Activated CD4-positive, alpha-beta T cell treated with anti-CD3 and anti-CD28 coated beads, Interleukin-2, amount 50 U/mL, for 4 hours (primary cell): ENCODE results near the gene EID2.

Experiments used
- DNase-seq, 2 experiments: peaks; one replicate each; pipeline ENCODE4 v3.0.0-alpha.2; 2020

EID2 gene, protein sequence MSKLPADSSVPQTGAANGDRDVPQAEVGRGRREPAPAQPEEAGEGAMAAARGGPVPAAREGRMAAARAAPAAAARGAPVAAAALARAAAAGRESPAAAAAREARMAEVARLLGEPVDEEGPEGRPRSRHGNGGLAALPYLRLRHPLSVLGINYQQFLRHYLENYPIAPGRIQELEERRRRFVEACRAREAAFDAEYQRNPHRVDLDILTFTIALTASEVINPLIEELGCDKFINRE

DNA sequence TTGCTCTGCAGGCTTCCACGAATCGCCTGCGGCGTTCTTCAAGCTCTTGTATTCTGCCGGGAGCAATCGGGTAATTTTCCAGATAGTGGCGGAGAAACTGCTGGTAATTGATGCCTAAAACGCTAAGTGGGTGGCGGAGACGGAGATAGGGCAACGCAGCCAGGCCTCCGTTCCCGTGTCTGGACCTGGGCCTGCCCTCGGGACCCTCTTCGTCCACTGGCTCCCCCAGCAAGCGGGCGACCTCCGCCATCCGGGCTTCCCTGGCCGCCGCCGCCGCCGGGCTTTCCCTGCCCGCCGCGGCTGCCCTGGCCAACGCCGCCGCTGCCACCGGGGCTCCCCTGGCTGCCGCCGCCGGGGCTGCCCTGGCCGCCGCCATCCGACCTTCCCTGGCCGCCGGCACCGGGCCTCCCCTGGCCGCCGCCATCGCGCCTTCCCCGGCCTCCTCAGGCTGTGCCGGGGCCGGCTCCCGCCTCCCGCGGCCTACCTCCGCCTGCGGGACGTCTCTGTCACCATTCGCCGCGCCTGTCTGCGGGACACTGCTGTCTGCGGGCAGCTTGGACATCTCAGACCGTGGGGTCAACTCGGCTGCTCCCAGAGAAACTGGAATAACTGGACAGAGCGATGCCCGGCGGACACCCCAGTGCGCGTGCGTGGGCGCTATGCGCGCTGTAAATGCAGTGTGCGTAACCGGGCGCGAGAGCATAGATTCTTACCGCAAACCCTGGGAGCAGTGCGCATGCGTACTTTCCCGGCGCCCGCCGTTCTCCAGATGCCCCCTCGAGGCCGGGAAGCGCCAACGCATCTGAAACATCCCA is at the start of gene EID2:
TSS of gene EID2 (minus strand) at position 644 of the 815 bp plus-strand sequence. CDS start at position 562, 82 bp downstream.
- peak; percentile 91 to 93 for DNase-seq

DNA sequence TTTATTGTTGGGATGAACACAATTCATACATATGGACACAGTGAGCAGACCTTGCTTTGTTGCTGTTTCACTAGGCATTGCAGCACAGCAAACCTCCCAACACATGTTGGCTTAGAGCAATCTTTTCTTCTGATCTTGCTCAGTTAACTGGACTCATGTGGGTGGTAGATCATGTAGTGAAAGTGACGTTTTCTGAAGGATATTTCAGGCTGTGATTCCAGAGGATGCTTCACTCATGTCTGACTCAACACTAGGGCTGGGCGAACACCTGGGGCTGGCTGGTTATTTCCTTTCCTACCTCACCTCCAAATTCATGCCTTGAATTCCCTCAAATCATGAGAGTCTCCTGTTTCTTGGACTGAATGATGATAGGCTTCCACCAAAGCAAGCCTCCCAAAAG is 48.1 kb upstream of the EID2 start:
- no peak for DNase-seq

DNA sequence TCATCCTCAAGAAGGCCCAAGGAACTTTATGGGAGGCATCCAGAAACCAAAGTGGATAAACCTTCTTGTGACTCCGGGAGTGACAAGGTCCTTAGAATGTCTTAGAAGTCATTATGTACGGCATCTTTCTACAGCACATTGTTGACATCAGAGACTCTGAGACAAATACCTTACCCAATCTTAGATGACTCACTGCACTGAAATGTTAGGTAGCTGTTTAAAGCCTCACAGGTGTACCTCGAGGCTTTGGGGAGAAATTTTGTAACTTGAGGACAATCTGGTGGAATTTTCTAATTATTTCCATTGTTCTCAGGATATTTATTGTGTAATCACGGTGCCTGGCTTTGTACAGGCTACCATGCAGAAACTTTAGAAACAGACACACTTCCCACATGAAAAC is 47.5 kb upstream of the EID2 start:
- DNase-seq, result no peak

DNA sequence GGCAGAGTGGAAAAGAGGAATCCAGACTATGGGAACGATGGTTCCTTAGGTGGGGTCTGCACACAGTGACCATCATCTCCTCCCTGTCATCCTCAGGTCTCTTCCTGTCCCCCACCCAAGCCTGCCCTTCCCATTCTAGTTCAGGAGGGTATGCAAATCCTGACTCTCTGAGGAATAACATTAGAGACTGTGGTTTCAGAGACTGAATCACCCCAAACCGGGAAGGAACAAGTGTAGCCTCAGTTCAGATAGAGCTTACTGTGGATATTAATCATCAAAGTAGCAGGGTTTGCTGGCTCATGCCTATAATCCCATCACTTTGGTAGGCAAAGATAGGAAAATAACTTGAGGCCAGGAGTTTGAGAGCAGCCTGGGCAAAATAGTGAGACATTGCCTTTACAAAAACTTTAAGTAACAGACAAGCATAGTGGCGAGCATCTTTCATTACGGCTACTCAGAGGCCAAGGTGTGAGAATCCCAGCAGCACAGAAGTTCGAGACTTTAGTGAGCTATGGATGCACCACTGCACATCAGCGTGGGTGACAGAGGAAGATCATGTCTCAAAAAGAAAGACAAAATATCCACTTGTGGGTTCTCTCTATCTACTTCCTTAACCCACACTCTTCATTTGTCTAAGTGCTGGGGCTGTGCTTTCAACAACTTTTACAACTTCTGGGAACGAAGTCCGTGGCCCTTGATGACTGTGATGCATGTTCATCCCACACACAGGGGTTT is 43.1 kb upstream of the EID2 start:
- no peak for DNase-seq

DNA sequence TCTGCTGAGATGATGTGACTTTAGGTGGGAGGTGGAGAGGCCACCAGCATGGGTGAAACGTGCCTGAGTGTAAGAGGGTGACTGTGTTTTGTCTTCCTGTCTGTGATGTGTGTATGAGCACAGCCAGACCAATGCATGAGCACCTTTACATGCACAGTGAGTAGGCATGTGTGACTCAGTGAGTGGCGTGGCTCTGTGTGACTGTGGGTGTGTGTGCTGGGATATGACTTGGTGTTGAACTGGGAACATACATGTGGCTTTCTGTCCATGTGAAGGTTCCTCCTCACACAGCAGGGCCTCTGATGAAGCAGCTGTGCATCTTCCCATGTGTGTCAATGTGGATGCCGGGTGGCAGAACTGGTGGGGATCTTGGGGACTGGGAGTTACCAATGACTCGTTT is 42.5 kb upstream of the EID2 start:
- DNase-seq, result no peak

DNA sequence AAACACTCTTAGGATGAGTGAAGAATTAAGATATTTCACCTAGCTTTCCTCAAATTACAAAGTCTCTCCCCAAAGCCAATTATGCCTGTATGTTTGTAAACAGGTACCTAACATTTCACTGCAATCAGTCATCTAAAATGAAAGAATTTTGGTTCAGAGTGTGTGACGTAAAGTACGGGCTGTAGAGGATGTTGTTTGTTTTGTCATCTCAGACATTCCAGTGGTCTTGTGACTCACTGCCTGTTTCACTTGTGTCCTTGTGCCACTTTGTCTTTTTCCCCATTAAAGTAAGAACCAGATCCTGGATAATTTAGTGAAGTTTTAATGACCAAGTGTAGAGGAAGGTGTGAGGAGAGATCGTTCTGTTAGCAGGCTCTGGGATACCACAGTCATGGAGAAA is 28.6 kb upstream of the EID2 start:
- no peak for DNase-seq

DNA sequence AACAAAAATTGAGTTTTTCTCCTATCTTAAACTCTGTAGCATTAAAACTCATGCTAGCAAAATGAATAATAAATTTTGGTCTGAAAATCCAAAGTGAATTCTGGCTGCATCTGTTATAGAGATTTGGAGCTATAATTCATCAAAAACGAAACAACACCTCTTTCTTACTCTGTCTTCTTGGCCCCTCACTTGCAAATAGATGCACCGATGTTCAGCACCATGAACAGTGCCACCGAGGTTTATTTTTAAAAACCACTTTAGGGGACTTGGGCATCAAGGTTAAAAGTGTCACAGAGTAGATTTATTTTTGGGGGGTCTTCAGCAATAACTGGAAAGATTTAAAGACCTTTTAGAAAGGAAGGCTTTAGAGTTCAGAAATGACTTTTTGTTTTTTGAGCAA is 26.1 kb upstream of the EID2 start:
- DNase-seq, result no peak

DNA sequence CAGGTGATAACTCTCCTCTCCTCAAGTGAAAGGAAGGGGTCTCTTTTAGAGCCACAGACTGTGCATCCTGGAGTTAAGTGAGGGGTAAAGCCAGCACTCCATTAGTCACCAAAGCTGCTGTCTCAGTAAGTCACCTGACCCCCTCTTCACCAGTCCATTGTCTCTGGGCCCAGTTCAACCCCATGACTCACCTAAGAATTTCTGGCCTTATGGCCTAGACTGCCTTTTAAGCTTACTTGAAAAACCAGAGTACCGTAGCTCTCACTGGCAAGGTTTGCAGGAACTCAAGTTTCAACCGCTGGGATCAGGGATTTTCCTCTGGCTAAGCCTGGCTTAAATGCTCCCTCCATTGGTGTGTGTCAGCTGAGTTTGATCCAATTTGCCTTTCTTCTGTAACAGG is 23.4 kb upstream of the EID2 start:
- DNase-seq, result no peak

DNA sequence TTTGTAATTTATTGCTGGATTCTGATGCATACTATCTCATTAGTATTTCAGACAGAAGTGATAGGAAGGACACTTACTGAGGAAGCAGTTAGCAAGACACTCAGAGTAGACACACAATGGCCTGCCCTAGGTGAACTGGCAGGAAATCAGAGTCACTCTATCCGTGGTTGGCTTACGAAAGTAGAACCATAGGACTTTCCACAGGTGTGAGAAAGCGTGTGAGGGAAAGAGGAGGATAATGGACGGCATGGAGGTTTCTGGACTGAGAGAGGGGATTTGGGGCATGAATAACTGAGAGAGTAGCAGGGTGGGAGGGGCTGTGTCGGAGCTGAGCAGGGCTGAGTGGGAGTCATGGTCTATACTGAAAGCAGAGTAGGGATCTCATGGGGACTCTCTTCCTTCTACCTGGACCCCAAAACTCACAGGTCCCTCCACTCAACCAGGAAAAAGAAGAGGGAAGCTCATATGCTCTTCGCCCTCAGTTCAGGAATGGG is 18.7 kb upstream of the EID2 start:
- DNase-seq, result peak in 1 of 2 experiments; percentile 14

DNA sequence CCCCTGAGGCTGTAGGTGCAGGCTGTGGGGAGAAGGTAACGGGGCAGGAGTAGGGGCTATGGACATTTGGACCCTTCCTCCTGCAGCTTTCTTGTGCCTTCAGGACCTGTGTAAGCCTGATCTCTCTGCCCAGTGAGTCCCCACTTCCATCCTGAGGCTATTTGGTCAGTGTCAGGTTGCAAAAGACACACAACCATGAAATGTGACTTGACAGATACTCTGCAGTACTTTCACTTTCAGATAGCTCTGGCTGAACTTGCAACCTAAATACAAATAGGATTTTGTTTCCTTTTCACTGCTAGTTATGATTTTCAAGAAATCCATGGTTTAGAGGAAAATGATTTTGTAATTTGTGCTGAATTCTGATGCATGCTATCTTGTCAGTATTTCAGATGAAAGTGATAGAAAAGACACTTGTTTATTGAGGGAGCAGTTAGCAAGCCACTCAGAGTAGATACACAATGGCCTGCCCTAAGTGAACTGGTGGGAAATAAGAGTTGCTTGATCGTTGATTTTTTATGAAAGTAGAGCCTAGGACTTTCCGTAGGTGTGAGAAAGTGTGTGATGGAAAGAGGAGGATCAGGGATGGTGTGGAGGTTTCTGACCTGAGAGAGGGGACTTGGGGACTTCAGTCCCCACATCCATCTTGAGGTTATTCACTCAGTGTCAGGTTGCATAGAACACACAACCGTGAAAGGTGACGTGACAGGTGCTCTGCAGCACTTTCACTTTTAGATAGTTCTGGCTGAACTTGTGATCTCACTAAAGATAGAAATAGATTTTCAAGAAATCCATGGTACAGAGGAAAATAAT is 18.1 kb upstream of the EID2 start:
- peak; percentile 15 to 29 for DNase-seq

DNA sequence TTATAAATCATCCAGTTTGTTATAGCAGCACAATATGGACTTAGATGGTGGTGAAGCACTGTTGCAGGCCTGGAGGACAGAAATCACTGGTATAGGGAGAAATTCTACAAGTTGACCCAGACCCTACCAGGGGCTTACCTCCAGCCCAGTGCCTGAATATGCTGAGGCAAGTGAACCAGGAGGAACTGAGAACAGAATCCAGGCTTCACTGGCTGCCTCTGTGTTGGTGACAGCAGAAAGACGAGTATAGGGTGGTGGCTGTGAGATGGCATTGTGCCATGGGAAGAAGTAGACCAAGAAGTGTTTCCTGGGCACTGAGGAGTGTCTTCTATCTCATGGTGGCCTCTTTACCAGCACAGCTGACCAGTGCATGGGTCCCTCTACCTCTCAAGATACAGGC is 15.9 kb upstream of the EID2 start:
- no peak for DNase-seq

DNA sequence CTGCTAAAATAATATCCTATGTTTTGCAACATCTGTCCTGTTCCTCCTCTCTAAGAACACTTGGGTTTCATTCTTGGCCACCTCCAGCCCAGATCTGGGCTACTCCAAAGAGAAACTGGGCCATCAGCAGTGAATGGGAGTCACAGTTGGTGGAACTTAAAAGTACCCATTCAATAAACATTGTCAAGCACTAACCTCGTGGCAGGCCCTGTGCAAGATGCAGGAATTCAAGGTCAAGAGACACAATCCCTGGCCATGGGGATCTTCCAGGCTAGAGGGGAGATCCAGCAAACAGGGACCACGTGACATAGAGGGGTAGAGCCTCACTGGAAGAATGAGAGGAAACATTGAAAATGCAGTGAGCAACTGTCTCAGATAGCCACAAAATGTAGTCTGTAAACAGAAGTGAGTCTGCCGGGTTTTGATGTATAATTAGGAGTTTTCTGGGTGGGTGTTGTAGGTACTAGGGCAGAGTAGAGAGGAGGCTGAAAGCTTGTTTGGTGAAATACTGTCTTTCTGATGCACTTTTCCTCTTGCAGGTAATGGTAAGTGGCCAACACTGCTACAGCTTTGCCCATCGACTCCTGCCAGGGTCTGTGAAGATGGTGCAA is 14.8 kb upstream of the EID2 start:
- no peak for DNase-seq

DNA sequence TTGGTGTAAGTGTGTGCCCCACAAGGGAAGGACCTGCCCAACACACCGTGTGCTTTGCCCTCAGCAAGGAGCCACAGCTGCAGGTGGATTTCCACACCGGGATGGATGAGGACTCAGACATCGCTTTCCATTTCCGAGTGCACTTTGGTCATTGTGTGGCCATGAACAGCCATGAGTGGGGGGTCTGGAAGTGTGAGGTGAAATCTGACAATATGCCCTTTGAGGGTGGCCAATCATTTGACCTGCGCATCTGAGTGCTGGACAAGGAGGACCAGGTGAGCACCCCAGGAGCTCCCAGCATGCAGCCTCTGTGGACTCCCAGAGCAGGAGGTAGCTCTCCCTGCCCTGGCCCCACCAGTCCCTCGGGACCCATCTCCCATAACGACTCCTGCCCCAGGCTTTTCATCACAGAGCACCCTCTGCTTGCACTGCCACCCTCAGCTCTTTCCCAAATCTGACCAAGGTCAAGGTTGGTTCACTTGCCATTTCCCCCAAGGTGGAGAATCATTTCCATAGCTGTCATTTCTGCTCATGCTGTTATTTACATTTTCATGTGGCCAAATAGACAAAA is 13.2 kb upstream of the EID2 start:
- no peak for DNase-seq

DNA sequence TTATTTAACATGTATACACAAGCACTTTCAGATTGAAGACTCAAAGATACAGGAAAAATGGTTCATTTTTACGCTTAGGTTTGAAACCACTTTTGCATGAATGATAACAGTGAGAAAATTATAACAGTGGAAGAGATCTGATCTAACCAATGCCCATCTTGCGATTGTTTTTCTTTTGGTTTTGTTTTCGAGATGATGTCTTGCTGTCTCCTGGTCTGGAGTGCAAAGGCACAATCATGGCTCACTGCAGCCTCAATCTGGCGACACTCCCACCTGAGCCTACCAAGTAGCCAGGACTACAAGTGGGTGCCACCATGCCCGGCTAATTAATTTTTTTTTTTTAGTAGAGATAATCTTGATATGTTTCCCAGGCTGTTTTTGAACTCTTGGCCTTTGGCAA is 10.2 kb upstream of the EID2 start:
- DNase-seq, result no peak

DNA sequence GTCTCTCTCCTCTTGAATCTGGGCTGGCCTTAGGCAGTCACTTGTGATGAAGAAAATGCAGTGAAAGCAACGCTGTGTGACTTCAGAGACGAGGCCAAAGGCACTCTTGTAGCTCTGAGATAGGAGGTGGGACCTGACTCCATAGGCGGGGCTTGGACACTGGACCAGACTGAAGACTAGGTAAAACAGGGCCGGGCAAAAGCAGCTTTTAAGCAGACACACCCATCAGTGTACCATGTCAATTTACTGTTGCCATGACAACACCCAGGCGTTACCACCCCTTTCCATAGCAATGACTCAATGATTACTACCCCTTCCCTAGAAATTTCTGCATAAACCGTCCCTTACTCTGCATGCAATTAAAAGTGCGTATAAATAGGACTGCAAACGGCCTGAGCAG is 6.6 kb upstream of the EID2 start:
- DNase-seq, result no peak

DNA sequence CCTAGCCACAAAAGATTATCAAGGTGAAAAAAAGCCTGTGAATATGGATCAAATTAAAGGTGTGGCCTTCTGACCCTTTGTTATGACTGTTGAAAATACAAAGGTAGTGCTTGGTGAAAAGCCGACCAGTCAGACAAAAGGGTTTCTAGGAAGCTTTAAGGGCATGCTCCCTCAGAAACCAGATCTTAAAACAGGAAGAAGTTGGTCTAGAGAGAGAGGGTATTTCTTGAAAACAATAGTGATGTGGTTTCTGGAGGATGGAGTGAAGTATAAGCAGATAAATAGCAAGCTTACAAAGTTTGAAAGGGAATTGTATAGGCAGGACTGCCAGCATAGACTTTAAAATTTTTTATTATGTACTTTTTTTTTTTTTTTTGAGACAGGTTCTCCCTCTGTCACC is 5.0 kb upstream of the EID2 start:
- DNase-seq, result no peak

DNA sequence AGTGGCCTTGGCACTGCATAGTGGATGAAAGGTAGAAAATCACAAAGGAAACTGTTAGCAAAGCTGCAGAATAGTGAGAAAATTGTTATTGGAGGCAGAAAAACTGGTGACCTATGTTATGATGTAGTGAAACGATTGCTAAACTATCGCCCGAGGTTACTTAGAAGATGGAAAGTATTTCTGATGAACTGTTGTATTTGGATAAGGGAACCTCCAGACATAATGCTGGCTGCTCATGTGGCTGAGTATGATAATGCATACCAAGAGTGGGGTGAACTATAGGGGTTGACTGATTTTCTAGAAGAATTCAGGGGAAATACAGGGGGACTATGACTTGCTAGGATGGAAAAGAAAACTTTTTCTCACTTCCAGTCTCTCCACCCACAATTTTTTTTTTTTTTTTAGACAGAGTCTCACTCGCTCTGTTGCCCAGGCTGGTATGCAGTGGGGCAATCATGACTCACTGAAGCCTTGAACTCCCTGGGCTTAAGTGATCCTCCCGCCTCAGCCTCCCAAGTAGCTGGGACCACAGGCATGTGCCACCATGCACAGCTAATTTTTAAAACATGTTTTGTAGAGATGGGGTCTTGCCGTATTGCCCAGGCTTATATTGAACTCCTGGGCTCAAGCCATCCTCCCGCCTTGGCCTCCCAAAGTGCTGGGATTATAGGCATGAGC is 4.4 kb upstream of the EID2 start:
- DNase-seq, result no peak

DNA sequence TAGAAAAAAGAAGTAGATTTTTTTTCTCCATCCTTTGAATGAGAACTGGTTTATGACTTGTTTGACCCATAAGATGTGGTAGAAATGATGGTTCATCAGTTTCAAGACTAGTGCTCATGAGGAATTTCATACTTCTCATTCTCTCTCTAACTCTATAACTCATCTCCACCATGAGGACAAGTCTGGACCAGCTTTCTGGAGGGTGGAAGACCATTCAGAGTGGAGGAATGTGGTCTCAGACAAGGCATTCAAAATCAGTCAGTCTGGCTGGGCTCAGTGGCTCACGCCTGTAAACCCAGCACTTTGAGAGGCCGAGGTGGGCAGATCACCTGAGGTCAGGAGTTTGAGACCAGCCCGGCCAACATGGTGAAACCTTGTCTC is 3.5 kb upstream of the EID2 start:
- no peak for DNase-seq

DNA sequence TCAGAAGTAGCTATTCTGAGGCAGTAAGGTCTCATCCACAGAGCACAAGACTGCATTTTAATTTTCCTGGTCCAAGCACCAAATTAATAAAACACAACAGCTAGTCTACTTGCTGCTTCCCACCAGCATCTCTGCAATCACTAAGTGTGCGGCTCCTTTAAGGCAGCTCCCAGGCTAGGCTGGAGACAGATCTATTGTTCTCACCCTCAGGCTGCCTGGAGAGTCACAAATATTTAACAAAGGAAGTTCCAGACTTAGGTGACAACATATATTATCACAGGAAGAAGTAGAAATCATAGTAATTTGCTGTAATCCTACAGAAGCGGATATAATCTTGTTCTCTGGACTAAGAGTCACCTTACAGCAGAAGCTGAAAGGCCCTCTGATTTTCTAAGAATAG is 2.2 kb upstream of the EID2 start:
- DNase-seq, result no peak

DNA sequence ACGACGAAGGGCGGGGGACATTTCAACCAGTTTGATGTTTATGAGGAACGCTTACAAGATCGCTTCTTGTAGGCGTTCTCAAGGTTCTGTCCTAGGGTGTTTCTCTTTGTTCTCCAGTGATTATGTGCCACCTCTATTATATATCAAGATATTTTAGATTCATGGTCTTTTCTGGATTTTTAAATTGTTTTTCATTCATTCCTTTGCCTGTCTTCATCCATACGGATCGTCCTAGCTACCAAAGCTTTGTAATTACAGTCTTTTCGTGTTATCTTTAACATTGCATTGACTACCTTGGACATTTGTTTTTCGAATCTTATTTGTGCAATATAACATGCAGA is 342 bp upstream of the EID2 start:
- DNase-seq, result no peak

DNA sequence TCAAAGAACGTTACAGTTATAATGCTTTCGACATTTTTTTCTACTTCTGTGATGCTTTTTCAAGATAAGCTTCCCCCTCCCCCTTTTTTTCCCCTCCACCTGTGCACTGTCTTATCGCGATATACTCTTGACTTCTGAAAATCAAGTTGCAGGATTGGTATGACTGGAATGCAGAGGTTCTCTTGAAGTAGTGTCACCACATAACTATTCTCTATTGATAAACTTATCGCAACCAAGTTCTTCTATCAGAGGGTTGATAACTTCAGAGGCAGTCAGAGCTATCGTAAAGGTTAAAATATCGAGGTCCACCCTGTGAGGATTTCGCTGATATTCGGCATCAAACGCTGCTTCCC is 820 bp downstream of the EID2 start:
- no peak for DNase-seq

DNA sequence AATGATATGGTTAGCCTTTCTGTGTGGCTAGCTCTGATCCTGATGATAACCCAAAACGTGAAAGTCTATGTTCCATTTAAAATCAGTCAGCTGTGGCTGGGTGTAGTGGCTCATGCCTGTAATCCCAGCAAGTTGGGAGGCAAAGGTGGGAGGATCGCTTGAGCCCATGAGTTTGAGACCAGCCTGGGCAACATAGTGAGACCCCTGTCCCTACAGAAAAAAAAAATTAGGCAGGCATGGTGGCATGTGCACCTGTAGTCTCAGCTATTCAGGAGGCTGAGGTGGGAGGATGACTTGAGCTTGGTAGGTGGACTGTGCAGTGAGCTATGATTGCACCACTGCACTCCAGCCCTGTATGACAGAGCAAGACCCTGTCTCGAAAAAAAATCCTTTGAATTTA is 6.2 kb downstream of the EID2 start:
- no peak for DNase-seq
